Ovary (tissue), 9 donors: ENCODE results near the gene KLF13. TPM values are rescaled to one million over a fixed set of nuclear protein-coding genes. Genes with fewer than 3 reads are reported as not detected.

Experiments
- DNase-seq, 5 donors: peaks; one replicate each; pipeline ENCODE4 v3.0.0-alpha.2; 2019 to 2020
- H3K27ac ChIP-seq, 2 donors: fragments of 200-600 bp; one replicate each; pipeline versions ENCODE4 v1.5.1 to v1.8.0; 2019 to 2022
- H3K27me3 ChIP-seq: fragments of 200-600 bp; one replicate; pipeline ENCODE4 v1.8.0; 2022
- H3K36me3 ChIP-seq: fragments of 200-600 bp; sonication (generic); one replicate; pipeline ENCODE4 v1.5.1; 2019
- H3K4me1 ChIP-seq: one replicate; pipeline ENCODE4 v1.8.1; 2013; ENCODE audit warnings: mild to moderate bottlenecking, moderate library complexity; ENCODE audit not compliant: insufficient read depth
- H3K4me3 ChIP-seq: fragments of 200-600 bp; sonication (generic); one replicate; pipeline ENCODE4 v1.5.1; 2017
- H3K9me3 ChIP-seq, 2 donors: fragments of 200-600 bp in 1 of 2; sonication (generic) in 1 of 2; one replicate each; pipeline versions ENCODE4 v1.5.1 to v1.8.1; 2013 to 2019; ENCODE audit warnings: mild to moderate bottlenecking in 1 of 2, moderate library complexity in 1 of 2
- EP300 ChIP-seq: sonication (generic); formaldehyde crosslinking; IDR thresholded peaks from one replicate; pipeline ENCODE4 v1.6.1; 2017; ENCODE audit warnings: antibody characterized with exemption
- POLR2A ChIP-seq: fragments of 450-650 bp; IDR thresholded peaks from one replicate; pipeline ENCODE4 v1.6.1; 2017; ENCODE audit warnings: antibody characterized with exemption, mild to moderate bottlenecking, moderate library complexity
- WGBS, 3 donors: extraction: QIAGEN DNeasy Blood & Tissue Kit in 1 of 3; methylation state at CpG; one replicate each; pipeline versions ENCODE4 v1.1.5 to v1.1.7; 2013 to 2017; 5-methylcytosine and 5-hydroxymethylcytosine counted together
- intact Hi-C, 4 donors: fragments of 100-400 bp; cut with DNase I; formaldehyde crosslinking; loops; one replicate each; pipeline versions ENCODE4 v1.11.0 to v1.15.1; 2022 to 2023
- polyA plus RNA-seq, 2 donors: library from polyadenylated mRNA; stranded (reverse); fragments of 200-250 nt in 1 of 2; fragments of 350-450 nt in 1 of 2; fragmentation: Illumina TruSeq in 1 of 2; extraction: RNeasy Lipid Tissue Mini Kit (QIAGEN cat#74804) in 1 of 2; gene quantifications; one replicate each; pipeline ENCODE4 v1.2.3, GENCODE V29; 2013 to 2014
- total RNA-seq, 7 donors: library from RNA; depleted of rRNA in 2 of 7; stranded (reverse); fragments of >200 nt in 2 of 7; fragmentation: NEBNext Ultra II Directional in 3 of 7; extraction: Animal tissue kit (Norgen Biotek cat#: 25700) in 3 of 7; gene quantifications; one replicate each; pipeline versions ENCODE4 v1.1.0 to v1.2.4, GENCODE V29; 2016 to 2023
- TF ChIP-seq, protein P1 (sequence below), 3 donors: fragments of 450-650 bp in 2 of 3; fragments of 200-600 bp in 1 of 3; IDR thresholded peaks; one replicate each; pipeline versions ENCODE4 v1.5.1 to v1.8.0; 2016 to 2022; ENCODE audit warnings: antibody characterized with exemption in 3 of 3, mild to moderate bottlenecking in 1 of 3
- donor health status: DM: no; HTN: no; CAD: no; lungs with moderate emphysema.
- donor health status: DM: no; HTN: no; CAD: no.
- donor health status: Bipolar disorder and iron deficiency.
- donor health status: DM: yes; HTN: yes; CAD: no.
- donor health status: DM: no; HTN: no; CAD: no.
- donor health status: DM: yes; HTN: yes; CAD: no.

The KLF13 gene
- total and polyA plus RNA-seq, 9 donors = 14.8 to 58.2 (median 36.0) TPM

DNA sequence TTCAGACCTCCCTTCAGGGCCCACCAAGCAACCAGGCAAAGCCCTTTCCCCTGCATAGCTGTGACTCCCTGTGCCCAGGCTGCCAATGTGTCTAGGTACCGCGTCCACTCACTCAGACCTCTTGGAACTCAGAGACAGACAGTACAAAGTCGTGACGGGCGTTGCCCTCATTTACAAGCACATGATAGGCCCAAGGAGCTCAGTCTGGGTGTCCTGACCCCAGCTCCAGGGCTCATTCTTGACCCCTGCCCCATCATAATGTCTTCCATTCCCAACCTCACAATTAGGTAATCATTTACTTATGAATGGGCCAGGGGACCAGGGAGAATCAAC is 56.0 kb downstream of the KLF13 start:
- TF ChIP-seq EP300 (no peak), POLR2A (no peak)
- TF ChIP-seq, protein P1, sequence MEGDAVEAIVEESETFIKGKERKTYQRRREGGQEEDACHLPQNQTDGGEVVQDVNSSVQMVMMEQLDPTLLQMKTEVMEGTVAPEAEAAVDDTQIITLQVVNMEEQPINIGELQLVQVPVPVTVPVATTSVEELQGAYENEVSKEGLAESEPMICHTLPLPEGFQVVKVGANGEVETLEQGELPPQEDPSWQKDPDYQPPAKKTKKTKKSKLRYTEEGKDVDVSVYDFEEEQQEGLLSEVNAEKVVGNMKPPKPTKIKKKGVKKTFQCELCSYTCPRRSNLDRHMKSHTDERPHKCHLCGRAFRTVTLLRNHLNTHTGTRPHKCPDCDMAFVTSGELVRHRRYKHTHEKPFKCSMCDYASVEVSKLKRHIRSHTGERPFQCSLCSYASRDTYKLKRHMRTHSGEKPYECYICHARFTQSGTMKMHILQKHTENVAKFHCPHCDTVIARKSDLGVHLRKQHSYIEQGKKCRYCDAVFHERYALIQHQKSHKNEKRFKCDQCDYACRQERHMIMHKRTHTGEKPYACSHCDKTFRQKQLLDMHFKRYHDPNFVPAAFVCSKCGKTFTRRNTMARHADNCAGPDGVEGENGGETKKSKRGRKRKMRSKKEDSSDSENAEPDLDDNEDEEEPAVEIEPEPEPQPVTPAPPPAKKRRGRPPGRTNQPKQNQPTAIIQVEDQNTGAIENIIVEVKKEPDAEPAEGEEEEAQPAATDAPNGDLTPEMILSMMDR (IDR thresholded peaks at IDR 0.05) = no peak
- peaks cover 2% of the 10 kb centered on the region for H3K4me1 ChIP-seq
- H3K36me3 ChIP-seq = no peaks in the 10 kb centered on the region
- no peak overlapping the region for H3K27ac ChIP-seq
- 82 to 88% (median 86%) methylated on average over 5 of the region's 5 CpGs for WGBS, 3 donors
- intact Hi-C loops = no loop called here
- DNase-seq = no peak
- no peaks in the 10 kb centered on the region for H3K27me3 ChIP-seq
- H3K4me3 ChIP-seq = no peak overlapping the region
- H3K9me3 ChIP-seq = no peaks in the 10 kb centered on the region

DNA sequence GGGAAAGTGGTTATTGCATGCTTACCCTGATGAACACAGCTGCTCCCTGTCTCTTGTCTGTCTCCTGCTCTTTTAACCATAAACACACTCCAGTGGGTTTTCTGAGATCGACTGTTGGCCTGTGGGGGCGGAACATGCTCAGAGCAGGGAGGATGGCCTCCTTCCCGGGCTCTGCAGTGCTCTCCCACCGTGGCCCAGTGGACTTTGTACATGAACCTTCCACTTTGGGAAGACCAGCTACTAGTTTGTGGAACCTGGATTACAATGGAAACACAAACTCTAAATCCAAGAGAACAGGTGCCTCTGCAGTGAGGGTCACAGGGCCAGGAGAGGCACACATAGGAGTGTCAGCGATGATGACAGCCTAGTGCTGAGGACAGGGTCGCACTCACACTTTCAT is 56.5 kb downstream of the KLF13 start:
- Histone ChIP-seq H3K9me3 (no peaks in the 10 kb centered on the region), H3K27me3 (no peaks in the 10 kb centered on the region), H3K36me3 (no peaks in the 10 kb centered on the region), H3K4me3 (no peak overlapping the region), H3K27ac (no peak overlapping the region), H3K4me1 (peaks cover 2% of the 10 kb centered on the region)
- no peak for TF ChIP-seq POLR2A
- TF ChIP-seq, protein P1 (IDR thresholded peaks at IDR 0.05) = no peak
- no peak for TF ChIP-seq EP300
- intact Hi-C loops = no loop called here
- WGBS, 3 donors = 51 to 57% (median 56%) methylated on average over 6 of the region's 6 CpGs
- DNase-seq = no peak

DNA sequence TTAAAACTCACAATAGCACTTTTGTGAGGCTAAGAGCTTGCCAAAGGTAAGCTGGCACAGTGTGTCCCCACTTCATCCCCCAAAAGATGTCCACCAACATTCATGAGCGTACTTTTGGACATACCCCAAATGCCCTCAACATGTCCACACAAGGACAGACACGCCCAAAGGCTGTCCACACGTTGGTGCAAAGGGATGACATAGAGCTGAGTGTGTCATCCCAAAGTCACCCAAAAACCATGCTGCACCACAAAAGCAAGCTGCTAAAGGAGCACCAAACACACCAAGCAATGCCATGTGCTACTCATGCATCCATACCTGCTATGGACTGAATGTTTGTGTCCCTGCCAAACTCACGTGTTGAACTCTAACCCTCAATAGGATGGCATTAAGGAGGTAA is 57.9 kb downstream of the KLF13 start:
- DNase-seq = peak in 1 of 5 donors; percentile 4
- Histone ChIP-seq H3K4me1 (peaks cover 2% of the 10 kb centered on the region), H3K27ac (no peak overlapping the region), H3K4me3 (no peak overlapping the region), H3K36me3 (no peaks in the 10 kb centered on the region), H3K9me3 (no peaks in the 10 kb centered on the region), H3K27me3 (no peaks in the 10 kb centered on the region)
- no peak for TF ChIP-seq POLR2A
- TF ChIP-seq, protein P1 (IDR thresholded peaks at IDR 0.05) = no peak
- TF ChIP-seq EP300 = no peak
- 86 to 88% (median 86%) methylated on average over 4 of the region's 4 CpGs for WGBS, 3 donors
- intact Hi-C loops = no loop called here

DNA sequence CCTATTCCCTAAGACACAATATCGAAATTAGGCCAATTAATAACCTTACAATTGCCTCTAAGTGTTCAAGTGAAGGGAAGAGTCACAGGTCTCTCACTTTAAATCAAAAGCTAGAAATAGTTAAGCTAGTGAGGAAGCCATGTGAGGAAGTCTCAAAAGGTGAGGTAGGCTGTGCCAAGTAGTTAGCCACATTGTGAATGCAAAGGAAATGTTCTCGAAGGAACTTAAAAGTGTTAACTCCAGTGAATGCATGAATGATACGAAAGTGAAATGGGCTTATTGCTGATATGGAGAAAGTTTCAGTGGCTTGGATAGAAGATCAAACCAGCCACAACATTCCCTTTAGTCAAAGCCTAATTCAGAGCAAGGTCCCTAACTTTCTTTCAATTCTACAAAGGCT is 59.1 kb downstream of the KLF13 start:
- TF ChIP-seq EP300 (no peak), POLR2A (no peak)
- TF ChIP-seq, protein P1 (IDR thresholded peaks at IDR 0.05) = no peak
- H3K4me1 ChIP-seq = peaks cover 2% of the 10 kb centered on the region

DNA sequence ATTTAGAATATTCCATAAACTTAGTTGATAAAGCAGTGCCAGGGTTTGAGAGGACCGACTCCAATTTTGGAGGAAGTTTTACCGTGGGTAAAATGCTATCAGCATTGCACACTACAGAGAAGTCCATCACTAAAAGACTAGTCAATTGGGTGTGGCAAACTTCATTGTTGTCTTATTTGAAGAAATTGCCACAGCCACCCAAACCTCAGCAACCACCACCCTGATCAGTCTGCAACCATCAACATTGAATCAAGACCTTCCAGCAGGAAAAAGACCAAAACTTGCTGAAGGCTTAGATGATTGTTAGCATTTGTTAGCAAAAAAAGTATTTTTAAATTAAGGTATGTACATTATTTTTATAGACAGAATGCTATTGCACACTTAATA is 60.5 kb downstream of the KLF13 start:
- 80 to 88% (median 83%) methylated on average over 2 of the region's 2 CpGs for WGBS, 3 donors
- intact Hi-C loops = no loop called here

More for the DNA sequence above, 59.1 kb downstream of the KLF13 start:
- Histone ChIP-seq H3K9me3 (no peaks in the 10 kb centered on the region), H3K36me3 (no peaks in the 10 kb centered on the region), H3K4me3 (no peak overlapping the region), H3K27me3 (no peaks in the 10 kb centered on the region), H3K27ac (no peak overlapping the region)
- intact Hi-C loops = no loop called here
- WGBS, 3 donors = 83 to 89% (median 84%) methylated on average over 3 of the region's 3 CpGs
- no peak for DNase-seq

More for the DNA sequence above, 60.5 kb downstream of the KLF13 start:
- H3K27me3 ChIP-seq = no peaks in the 10 kb centered on the region
- no peaks in the 10 kb centered on the region for H3K36me3 ChIP-seq
- DNase-seq = no peak
- no peak overlapping the region for H3K27ac ChIP-seq
- TF ChIP-seq EP300 (no peak), POLR2A (no peak)
- TF ChIP-seq, protein P1 (IDR thresholded peaks at IDR 0.05) = no peak
- H3K4me1 ChIP-seq = peaks cover 4% of the 10 kb centered on the region
- H3K4me3 ChIP-seq = no peak overlapping the region
- H3K9me3 ChIP-seq = no peaks in the 10 kb centered on the region
